Sigmoid colon (tissue), 4 donors: Measurements from ENCODE around the gene TNFSF18.

Source experiments
- CTCF ChIP-seq, 4 experiments: fragments of 450-650 bp in 3 of 4; fragments of 200-600 bp in 1 of 4; IDR thresholded peaks; one replicate each; pipeline ENCODE4 v1.5.1; 2016 to 2019; ENCODE audit warnings: antibody characterized with exemption in 4 of 4, mild to moderate bottlenecking in 3 of 4, moderate library complexity in 2 of 4
- EP300 ChIP-seq, 4 donors: sonication (generic); formaldehyde crosslinking; IDR thresholded peaks; one replicate each; pipeline ENCODE4 v1.6.1; 2017; ENCODE audit warnings: antibody characterized with exemption in 4 of 4
- POLR2A ChIP-seq, 2 donors: fragments of 450-650 bp; IDR thresholded peaks; one replicate each; pipeline ENCODE4 v1.6.1; 2016; ENCODE audit warnings: antibody characterized with exemption in 2 of 2, mild to moderate bottlenecking in 2 of 2, moderate library complexity in 2 of 2

- TF ChIP-seq EP300 (IDR thresholded peaks at IDR 0.05) (no peak), POLR2A (IDR thresholded peaks at IDR 0.05) (no peak), CTCF (IDR thresholded peaks at IDR 0.05) (no peak)
These were observed at the start of gene TNFSF18 for GRCh38 chr1:173050865-173051264.
